HG03025 (cell line): ENCODE results near the gene PLEKHA8.
"Not testable (repeated sequence)": the region's sequence is repeated elsewhere in the genome, so short reads cannot be mapped to it uniquely, and the experiment has no call there.

ENCODE experiments used
- ATAC-seq: cut with Tn5 transposase; IDR thresholded peaks from one replicate; pipeline ENCODE4 v1.9.1; 2021; ENCODE audit warnings: mild to moderate bottlenecking, moderate library complexity; ENCODE audit not compliant: unreplicated experiment, low FRiP score

Gene PLEKHA8

GRCh38 chr7:30057741-30058140 is 29.5 kb downstream of the PLEKHA8 start:
- ATAC-seq: no peak

GRCh38 chr7:30061786-30062185 is 33.6 kb downstream of the PLEKHA8 start:
- not testable (repeated sequence) for ATAC-seq

- no peak for ATAC-seq
Observed at GRCh38 chr7:30062587-30062986, 34.4 kb downstream of the PLEKHA8 start.

- ATAC-seq: no peak
Observed at GRCh38 chr7:30065746-30066145, 37.5 kb downstream of the PLEKHA8 start.

GRCh38 chr7:30066687-30067086 is 38.5 kb downstream of the PLEKHA8 start:
- ATAC-seq: no peak

GRCh38 chr7:30068117-30068516 is 39.9 kb downstream of the PLEKHA8 start:
- ATAC-seq: no peak

- ATAC-seq: no peak
Observed at GRCh38 chr7:30069096-30069867, 41.1 kb downstream of the PLEKHA8 start.

GRCh38 chr7:30070052-30070451 is 41.8 kb downstream of the PLEKHA8 start:
- no peak for ATAC-seq

GRCh38 chr7:30072735-30073134 is 44.5 kb downstream of the PLEKHA8 start:
- ATAC-seq: no peak

GRCh38 chr7:30074422-30075030 is 46.3 kb downstream of the PLEKHA8 start:
- ATAC-seq: no peak

GRCh38 chr7:30076411-30076810 is 48.2 kb downstream of the PLEKHA8 start:
- ATAC-seq: no peak

- ATAC-seq: no peak
Observed at GRCh38 chr7:30078280-30078679, 50.1 kb downstream of the PLEKHA8 start.

GRCh38 chr7:30079880-30080279 is 51.7 kb downstream of the PLEKHA8 start:
- ATAC-seq: no peak

GRCh38 chr7:30080818-30081217 is 52.6 kb downstream of the PLEKHA8 start:
- no peak for ATAC-seq

GRCh38 chr7:30082686-30083085 is 54.5 kb downstream of the PLEKHA8 start:
- no peak for ATAC-seq

- ATAC-seq: no peak
Observed at GRCh38 chr7:30083334-30083733, 55.1 kb downstream of the PLEKHA8 start.

- ATAC-seq: no peak
Observed at GRCh38 chr7:30084212-30084611, 56.0 kb downstream of the PLEKHA8 start.

- ATAC-seq: no peak
Observed at GRCh38 chr7:30086529-30086928, 58.3 kb downstream of the PLEKHA8 start.

- no peak for ATAC-seq
Observed at GRCh38 chr7:30087371-30087770, 59.2 kb downstream of the PLEKHA8 start.

- no peak for ATAC-seq
Observed at GRCh38 chr7:30088362-30088761, 60.1 kb downstream of the PLEKHA8 start.

GRCh38 chr7:30090111-30090510 is 61.9 kb downstream of the PLEKHA8 start:
- ATAC-seq: no peak

GRCh38 chr7:30091491-30091912 is 63.3 kb downstream of the PLEKHA8 start:
- no peak for ATAC-seq
